ENCODE measurements around the gene YJEFN3.

YJEFN3 gene

DNA sequence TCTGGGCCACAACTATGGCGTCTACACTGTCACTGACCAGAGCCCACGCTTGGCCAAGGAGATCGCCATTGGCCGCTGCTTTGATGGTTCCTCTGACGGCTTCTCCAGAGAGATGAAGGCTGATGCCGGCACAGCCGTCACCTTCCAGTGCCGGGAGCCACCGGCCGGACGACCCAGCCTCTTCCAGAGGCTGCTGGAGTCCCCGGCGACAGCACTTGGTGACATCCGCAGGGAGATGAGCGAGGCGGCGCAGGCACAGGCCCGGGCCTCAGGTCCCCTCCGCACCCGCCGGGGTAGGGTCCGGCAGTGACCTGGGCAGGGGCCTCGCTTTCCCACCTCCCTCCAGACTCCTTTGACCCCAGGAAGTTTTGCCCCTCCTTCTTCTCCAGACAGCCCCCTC, 17.0 kb downstream of the YJEFN3 start:
- no peaks in the 10 kb centered on the region for H3K27me3 ChIP-seq (ENCODE audit: insufficient read depth, low read length)
- no peak overlapping the region for H3K4me3 ChIP-seq (ENCODE audit: low read depth, low read length, poor library complexity, severe bottlenecking)
- H3K4me2 ChIP-seq (ENCODE audit: low read length), result no peak overlapping the region
- H3K9ac ChIP-seq (ENCODE audit: low read length), result no peak overlapping the region
- no peaks in the 10 kb centered on the region for H3K9me3 ChIP-seq (ENCODE audit: low read length)
- H3K27ac ChIP-seq (ENCODE audit: low read depth, low read length, poor library complexity, severe bottlenecking), result no peak overlapping the region
- no peaks in the 10 kb centered on the region for H3K4me1 ChIP-seq (ENCODE audit: insufficient read depth, low read length, severe bottlenecking)
- TF ChIP-seq EZH2 (IDR thresholded peaks at IDR 0.05; ENCODE audit: borderline replicate concordance, low read length), result no peak
- no peak for TF ChIP-seq CTCF (IDR thresholded peaks at IDR 0.05; ENCODE audit: low read length)
- no peaks in the 10 kb centered on the region for H4K20me1 ChIP-seq (ENCODE audit: insufficient read depth, low read length)
- H3K9me2 ChIP-seq (ENCODE audit: low read depth, low read length), result no peaks in the 10 kb centered on the region
- no peaks in the 10 kb centered on the region for H3K79me2 ChIP-seq (ENCODE audit: insufficient read depth, low read length)
- no peaks in the 10 kb centered on the region for H3F3A ChIP-seq (ENCODE audit: insufficient read depth, low read length)
- H2AFZ ChIP-seq (ENCODE audit: low read length), result no peak overlapping the region
- no peaks in the 10 kb centered on the region for H3K36me3 ChIP-seq (ENCODE audit: insufficient read depth, low read length)

DNA sequence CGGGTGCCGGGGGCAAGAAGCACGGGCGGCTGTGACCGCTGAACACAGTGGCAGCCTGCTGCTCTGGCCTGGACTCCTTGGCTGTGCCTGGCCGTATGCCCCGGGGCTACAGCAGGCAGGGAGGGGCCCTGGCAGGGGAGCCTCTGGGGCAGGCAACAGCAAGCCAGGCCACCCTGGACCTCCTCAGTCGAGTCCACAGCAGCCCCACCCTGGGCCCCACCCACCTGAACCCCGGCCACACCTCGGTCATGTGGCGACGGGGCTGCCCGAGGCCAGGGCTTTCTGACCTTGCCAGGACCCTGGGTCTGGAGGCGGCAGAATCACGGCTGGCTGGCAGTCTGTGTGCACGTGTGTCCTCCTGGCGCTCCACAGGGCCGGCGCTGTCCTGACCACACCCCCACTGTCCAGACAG, 18.0 kb downstream of the YJEFN3 start:
- no peaks in the 10 kb centered on the region for H3F3A ChIP-seq (ENCODE audit: insufficient read depth, low read length)
- H3K36me3 ChIP-seq (ENCODE audit: insufficient read depth, low read length), result no peaks in the 10 kb centered on the region
- H3K79me2 ChIP-seq (ENCODE audit: insufficient read depth, low read length), result no peaks in the 10 kb centered on the region
- no peaks in the 10 kb centered on the region for H3K9me3 ChIP-seq (ENCODE audit: low read length)
- H3K4me3 ChIP-seq (ENCODE audit: low read depth, low read length, poor library complexity, severe bottlenecking), result no peak overlapping the region
- no peaks in the 10 kb centered on the region for H4K20me1 ChIP-seq (ENCODE audit: insufficient read depth, low read length)
- TF ChIP-seq EZH2 (IDR thresholded peaks at IDR 0.05; ENCODE audit: borderline replicate concordance, low read length) (no peak), CTCF (IDR thresholded peaks at IDR 0.05; ENCODE audit: low read length) (no peak)
- no peaks in the 10 kb centered on the region for H3K9me2 ChIP-seq (ENCODE audit: low read depth, low read length)
- no peak overlapping the region for H2AFZ ChIP-seq (ENCODE audit: low read length)
- no peak overlapping the region for H3K9ac ChIP-seq (ENCODE audit: low read length)
- H3K4me2 ChIP-seq (ENCODE audit: low read length), result no peak overlapping the region
- H3K27ac ChIP-seq (ENCODE audit: low read depth, low read length, poor library complexity, severe bottlenecking), result no peak overlapping the region
- 0 out of 2 replicates have a peak, but pooled peaks cover 4% of the 10 kb centered on the region for H3K27me3 ChIP-seq (ENCODE audit: insufficient read depth, low read length)
- no peaks in the 10 kb centered on the region for H3K4me1 ChIP-seq (ENCODE audit: insufficient read depth, low read length, severe bottlenecking)

GRCh38 chr19:19547674-19548336, 19.1 kb downstream of the YJEFN3 start:
- Histone ChIP-seq H3K9me3 (ENCODE audit: low read length) (no peaks in the 10 kb centered on the region), H3K4me3 (ENCODE audit: low read depth, low read length, poor library complexity, severe bottlenecking) (no peak overlapping the region), H3K36me3 (ENCODE audit: insufficient read depth, low read length) (no peaks in the 10 kb centered on the region), H3K9me2 (ENCODE audit: low read depth, low read length) (no peaks in the 10 kb centered on the region), H3K9ac (ENCODE audit: low read length) (no peak overlapping the region), H3K27me3 (ENCODE audit: insufficient read depth, low read length) (0 out of 2 replicates have a peak, but pooled peaks cover 4% of the 10 kb centered on the region), H3K27ac (ENCODE audit: low read depth, low read length, poor library complexity, severe bottlenecking) (no peak overlapping the region), H3K4me2 (ENCODE audit: low read length) (no peak overlapping the region), H3F3A (ENCODE audit: insufficient read depth, low read length) (no peaks in the 10 kb centered on the region), H3K79me2 (ENCODE audit: insufficient read depth, low read length) (no peaks in the 10 kb centered on the region), H4K20me1 (ENCODE audit: insufficient read depth, low read length) (no peaks in the 10 kb centered on the region), H2AFZ (ENCODE audit: low read length) (no peak overlapping the region), H3K4me1 (ENCODE audit: insufficient read depth, low read length, severe bottlenecking) (no peaks in the 10 kb centered on the region)
- TF ChIP-seq CTCF (IDR thresholded peaks at IDR 0.05; ENCODE audit: low read length) (no peak), EZH2 (IDR thresholded peaks at IDR 0.05; ENCODE audit: borderline replicate concordance, low read length) (no peak)

All from OCI-LY1 (cell line).